B cell (primary cell): Measurements from ENCODE around the gene AMTN. TPM values are rescaled to one million over a fixed set of nuclear protein-coding genes. Genes with fewer than 3 reads are reported as not detected.

Source experiments
- ATAC-seq: fragments of 200-7000 bp; cut with Tn5 transposase; one replicate; pipeline ENCODE4 v1.10.0; 2021; ENCODE audit warnings: low read depth, mild to moderate bottlenecking, moderate number of reproducible peaks, moderate library complexity
- CTCF ChIA-PET: fragments of 350-600 bp; sonication (Branson Sonifier 250); formaldehyde crosslinking; loops from one replicate; lab custom pipeline; 2021; ENCODE audit warnings: antibody characterized with exemption, inconsistent platforms; lab: Charles Lee
- POLR2A ChIA-PET: fragments of 350-600 bp; sonication (Branson Sonifier 250); formaldehyde crosslinking; loops from one replicate; lab custom pipeline; 2021; ENCODE audit warnings: antibody characterized with exemption; lab: Charles Lee
- DNase-seq: peaks from one replicate; pipeline ENCODE4 v3.0.0; 2013
- H2AFZ ChIP-seq: 2 replicates; pipeline ENCODE4 v1.6.1; 2012; ENCODE audit warnings: mild to moderate bottlenecking, low read depth, low read length; ENCODE audit not compliant: insufficient read depth, poor library complexity, severe bottlenecking
- H3K27ac ChIP-seq, 2 donors: 1 replicate in 1 of 2; 2 replicates in 1 of 2; pipeline ENCODE4 v1.5.1; 2012 to 2013; ENCODE audit warnings: low read length in 2 of 2, mild to moderate bottlenecking in 2 of 2, moderate library complexity in 1 of 2
- H3K27me3 ChIP-seq, 4 experiments: fragments of 200-600 bp in 1 of 4; sonication (generic) in 1 of 4; replicated peaks in 1 of 4; 1 replicate in 2 of 4; 2 replicates in 2 of 4; pipeline versions ENCODE4 v1.6.1 to v1.7.0; 2013 to 2016; ENCODE audit warnings: low read length in 3 of 4, mild to moderate bottlenecking in 2 of 4, mixed read lengths in 1 of 4, moderate library complexity in 1 of 4; ENCODE audit not compliant: insufficient read depth in 4 of 4, control insufficient read depth in 3 of 4; ENCODE audit errors: control extremely low read depth in 1 of 4
- H3K36me3 ChIP-seq, 2 experiments: replicated peaks in 1 of 2; 1 replicate in 1 of 2; 2 replicates in 1 of 2; pipeline versions ENCODE4 v1.6.1 to v1.7.1; 2013; ENCODE audit warnings: low read length in 1 of 2; ENCODE audit not compliant: insufficient read depth in 2 of 2, control insufficient read depth in 1 of 2; ENCODE audit errors: control extremely low read depth in 1 of 2, extremely low read depth in 1 of 2
- H3K4me1 ChIP-seq, 2 donors: fragments of 200-600 bp in 1 of 2; sonication (generic) in 1 of 2; 1 replicate in 1 of 2; 2 replicates in 1 of 2; pipeline versions ENCODE4 v1.5.1 to v1.6.1; 2013 to 2017; ENCODE audit warnings: low read length in 2 of 2; ENCODE audit not compliant: control insufficient read depth in 2 of 2, insufficient read depth in 2 of 2
- H3K4me2 ChIP-seq: replicated peaks from 2 replicates; pipeline ENCODE3; 2012; ENCODE audit warnings: mild to moderate bottlenecking, low read depth, low read length; ENCODE audit not compliant: poor library complexity, severe bottlenecking
- H3K4me3 ChIP-seq, 5 experiments: fragments of 200-600 bp in 1 of 5; sonication (generic) in 1 of 5; 1 replicate in 3 of 5; 2 replicates in 2 of 5; pipeline versions ENCODE4 v1.5.1 to v1.7.0; 2011 to 2016; ENCODE audit warnings: low read length in 4 of 5, mild to moderate bottlenecking in 4 of 5, low read depth in 2 of 5, control low read depth in 1 of 5, moderate library complexity in 1 of 5; ENCODE audit not compliant: insufficient read depth in 1 of 5; ENCODE audit errors: control extremely low read depth in 1 of 5, extremely low read depth in 1 of 5
- H3K79me2 ChIP-seq: fragments of 200-600 bp; sonication (generic); one replicate; pipeline ENCODE4 v1.6.0; 2016; ENCODE audit warnings: low read length; ENCODE audit not compliant: control insufficient read depth, insufficient read depth
- H3K9ac ChIP-seq: fragments of 200-600 bp; sonication (generic); 2 replicates; pipeline ENCODE4 v1.6.1; 2017; ENCODE audit warnings: mild to moderate bottlenecking, low read length, moderate library complexity
- H3K9me3 ChIP-seq, 3 donors: one replicate each; pipeline versions ENCODE4 v1.6.1 to v1.7.1; 2013; ENCODE audit warnings: low read length in 2 of 3; ENCODE audit not compliant: control insufficient read depth in 2 of 3, insufficient read depth in 1 of 3; ENCODE audit errors: control extremely low read depth in 1 of 3
- H4K20me1 ChIP-seq: 2 replicates; pipeline ENCODE4 v1.6.0; 2012; ENCODE audit warnings: mild to moderate bottlenecking, low read length; ENCODE audit not compliant: insufficient read depth, control insufficient read depth, poor library complexity, severe bottlenecking
- H3K27ac Mint-ChIP-seq: one replicate; pipeline ENCODE4 v1.8.0; 2021; ENCODE audit warnings: mixed read lengths
- H3K27me3 Mint-ChIP-seq: one replicate; pipeline ENCODE4 v1.8.0; 2021; ENCODE audit warnings: mixed read lengths
- H3K4me1 Mint-ChIP-seq: one replicate; pipeline ENCODE4 v1.8.0; 2021; ENCODE audit warnings: mixed read lengths
- H3K4me3 Mint-ChIP-seq: one replicate; pipeline ENCODE4 v1.8.0; 2021; ENCODE audit warnings: mixed read lengths
- H3K9me3 Mint-ChIP-seq: one replicate; pipeline ENCODE4 v1.8.0; 2022; ENCODE audit warnings: mixed read lengths; ENCODE audit not compliant: insufficient read depth
- EZH2 ChIP-seq: IDR thresholded peaks from 2 replicates; pipeline ENCODE4 v1.6.1; 2012; ENCODE audit warnings: borderline replicate concordance, low read depth, mild to moderate bottlenecking, moderate library complexity, low read length; ENCODE audit not compliant: insufficient read depth, poor library complexity, severe bottlenecking
- WGBS: methylation state at CpG from one replicate; pipeline ENCODE4 v1.1.5; 2013; ENCODE audit warnings: missing lambda C conversion rate; ENCODE audit not compliant: insufficient coverage; 5-methylcytosine and 5-hydroxymethylcytosine counted together
- intact Hi-C: fragments of 100-400 bp; cut with micrococcal nuclease; formaldehyde crosslinking; loops from one replicate; pipeline ENCODE4 v1.10.0; 2022
- polyA plus RNA-seq: library from polyadenylated mRNA; depleted of rRNA; stranded (reverse); fragments of >200 nt; gene quantifications from 2 replicates; pipeline ENCODE4 v1.2.3, GENCODE V29; 2012
- total RNA-seq, 2 donors: library from RNA; stranded (reverse); fragments of 120-200 nt in 1 of 2; gene quantifications; 1 replicate in 1 of 2; 2 replicates in 1 of 2; pipeline versions ENCODE4 v1.2.3 to v1.2.4, GENCODE V29; 2013 to 2022
- TF ChIP-seq, protein P1 (sequence below): fragments of 200-600 bp; IDR thresholded peaks from one replicate; pipeline ENCODE4 v1.8.0; 2022; ENCODE audit warnings: antibody characterized with exemption, mild to moderate bottlenecking

The AMTN gene
- total and polyA plus RNA-seq, 2 donors (not counting 1 experiment from before 2014, with no cell fraction given), result not detected

GRCh38 chr4:70518716-70519115, 347 bp downstream of the AMTN start:
- peaks cover 4% of the 10 kb centered on the region for H3K27me3 Mint-ChIP-seq
- H3K27me3 ChIP-seq, result no peaks in the 10 kb centered on the region
- CTCF ChIA-PET, result no interaction called here
- no CpG with 5 or more reads among the region's 3 CpGs for WGBS
- H2AFZ ChIP-seq, result no peak overlapping the region
- no peaks in the 10 kb centered on the region for H3K9me3 ChIP-seq
- H3K4me2 ChIP-seq, result no peak overlapping the region
- no peaks in the 10 kb centered on the region for H4K20me1 ChIP-seq
- DNase-seq, result no peak
- no peaks in the 10 kb centered on the region for H3K79me2 ChIP-seq
- H3K9me3 Mint-ChIP-seq, result no peaks in the 10 kb centered on the region
- intact Hi-C loops, result no loop called here
- H3K4me3 ChIP-seq, result no peak overlapping the region
- POLR2A ChIA-PET, result no interaction called here
- H3K4me3 Mint-ChIP-seq, result no peak overlapping the region
- no peak overlapping the region for H3K27ac Mint-ChIP-seq
- H3K27ac ChIP-seq, result no peak overlapping the region
- TF ChIP-seq EZH2, result no peak
- TF ChIP-seq, protein P1, sequence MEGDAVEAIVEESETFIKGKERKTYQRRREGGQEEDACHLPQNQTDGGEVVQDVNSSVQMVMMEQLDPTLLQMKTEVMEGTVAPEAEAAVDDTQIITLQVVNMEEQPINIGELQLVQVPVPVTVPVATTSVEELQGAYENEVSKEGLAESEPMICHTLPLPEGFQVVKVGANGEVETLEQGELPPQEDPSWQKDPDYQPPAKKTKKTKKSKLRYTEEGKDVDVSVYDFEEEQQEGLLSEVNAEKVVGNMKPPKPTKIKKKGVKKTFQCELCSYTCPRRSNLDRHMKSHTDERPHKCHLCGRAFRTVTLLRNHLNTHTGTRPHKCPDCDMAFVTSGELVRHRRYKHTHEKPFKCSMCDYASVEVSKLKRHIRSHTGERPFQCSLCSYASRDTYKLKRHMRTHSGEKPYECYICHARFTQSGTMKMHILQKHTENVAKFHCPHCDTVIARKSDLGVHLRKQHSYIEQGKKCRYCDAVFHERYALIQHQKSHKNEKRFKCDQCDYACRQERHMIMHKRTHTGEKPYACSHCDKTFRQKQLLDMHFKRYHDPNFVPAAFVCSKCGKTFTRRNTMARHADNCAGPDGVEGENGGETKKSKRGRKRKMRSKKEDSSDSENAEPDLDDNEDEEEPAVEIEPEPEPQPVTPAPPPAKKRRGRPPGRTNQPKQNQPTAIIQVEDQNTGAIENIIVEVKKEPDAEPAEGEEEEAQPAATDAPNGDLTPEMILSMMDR, result no peak
- H3K9ac ChIP-seq, result no peak overlapping the region
- ATAC-seq, result no peak
- no peaks in the 10 kb centered on the region for H3K36me3 ChIP-seq
- H3K4me1 ChIP-seq, result no peaks in the 10 kb centered on the region
- no peaks in the 10 kb centered on the region for H3K4me1 Mint-ChIP-seq

GRCh38 chr4:70522626-70523025, 4.3 kb downstream of the AMTN start:
- POLR2A ChIA-PET, result no interaction called here
- 68% methylated on average over 2 of the region's 7 CpGs for WGBS
- H3K36me3 ChIP-seq, result no peaks in the 10 kb centered on the region
- H4K20me1 ChIP-seq, result no peaks in the 10 kb centered on the region
- intact Hi-C loops, result no loop called here
- H3K4me1 ChIP-seq, result no peaks in the 10 kb centered on the region
- no peak overlapping the region for H3K9ac ChIP-seq
- no peaks in the 10 kb centered on the region for H3K79me2 ChIP-seq
- Mint-ChIP-seq H3K27me3 (peaks cover 4% of the 10 kb centered on the region), H3K27ac (no peak overlapping the region), H3K4me1 (no peaks in the 10 kb centered on the region), H3K4me3 (no peak overlapping the region), H3K9me3 (no peaks in the 10 kb centered on the region)
- no peak for TF ChIP-seq EZH2
- TF ChIP-seq, protein P1, result no peak
- no peak overlapping the region for H3K27ac ChIP-seq
- no peak overlapping the region for H2AFZ ChIP-seq
- DNase-seq (no peak), ATAC-seq (no peak)
- no peaks in the 10 kb centered on the region for H3K9me3 ChIP-seq
- no peak overlapping the region for H3K4me3 ChIP-seq
- H3K27me3 ChIP-seq, result no peaks in the 10 kb centered on the region
- CTCF ChIA-PET, result no interaction called here
- no peak overlapping the region for H3K4me2 ChIP-seq
